Ishikawa (cell line): ENCODE data around the gene NSG1.

ENCODE experiments used
- EP300 ChIP-seq: IDR thresholded peaks from 2 replicates; pipeline ENCODE4 v1.6.1; 2012; ENCODE audit warnings: borderline replicate concordance
- FOXM1 ChIP-seq: IDR thresholded peaks from 2 replicates; pipeline ENCODE4 v1.6.1; 2012; ENCODE audit warnings: low read depth, borderline replicate concordance
- MAX ChIP-seq: IDR thresholded peaks from 2 replicates; pipeline ENCODE4 v1.6.1; 2012
- NFIC ChIP-seq: IDR thresholded peaks from 2 replicates; pipeline ENCODE4 v1.6.1; 2012
- RAD21 ChIP-seq: IDR thresholded peaks from 2 replicates; pipeline ENCODE4 v1.6.1; 2012; ENCODE audit warnings: low read depth
- TAF1 ChIP-seq: IDR thresholded peaks from 2 replicates; pipeline ENCODE4 v1.6.1; 2012; ENCODE audit warnings: low read depth, mild to moderate bottlenecking
- TCF12 ChIP-seq: IDR thresholded peaks from 2 replicates; pipeline ENCODE4 v1.6.1; 2012; ENCODE audit warnings: low read depth
- TEAD4 ChIP-seq: IDR thresholded peaks from 2 replicates; pipeline ENCODE4 v1.6.1; 2012
- YY1 ChIP-seq: IDR thresholded peaks from 2 replicates; pipeline ENCODE4 v1.6.1; 2012; ENCODE audit warnings: low read depth
- TF ChIP-seq, protein P1 (sequence below): IDR thresholded peaks from 2 replicates; pipeline ENCODE4 v1.6.1; 2012; ENCODE audit warnings: low read depth, mild to moderate bottlenecking

GRCh38 chr4:4394644-4395043, 7.7 kb downstream of the NSG1 start:
- TF ChIP-seq TAF1: no peak
- no peak for TF ChIP-seq TCF12
- TF ChIP-seq YY1: no peak
- no peak for TF ChIP-seq FOXM1
- TF ChIP-seq RAD21: no peak
- no peak for TF ChIP-seq MAX
- TF ChIP-seq, protein P1, sequence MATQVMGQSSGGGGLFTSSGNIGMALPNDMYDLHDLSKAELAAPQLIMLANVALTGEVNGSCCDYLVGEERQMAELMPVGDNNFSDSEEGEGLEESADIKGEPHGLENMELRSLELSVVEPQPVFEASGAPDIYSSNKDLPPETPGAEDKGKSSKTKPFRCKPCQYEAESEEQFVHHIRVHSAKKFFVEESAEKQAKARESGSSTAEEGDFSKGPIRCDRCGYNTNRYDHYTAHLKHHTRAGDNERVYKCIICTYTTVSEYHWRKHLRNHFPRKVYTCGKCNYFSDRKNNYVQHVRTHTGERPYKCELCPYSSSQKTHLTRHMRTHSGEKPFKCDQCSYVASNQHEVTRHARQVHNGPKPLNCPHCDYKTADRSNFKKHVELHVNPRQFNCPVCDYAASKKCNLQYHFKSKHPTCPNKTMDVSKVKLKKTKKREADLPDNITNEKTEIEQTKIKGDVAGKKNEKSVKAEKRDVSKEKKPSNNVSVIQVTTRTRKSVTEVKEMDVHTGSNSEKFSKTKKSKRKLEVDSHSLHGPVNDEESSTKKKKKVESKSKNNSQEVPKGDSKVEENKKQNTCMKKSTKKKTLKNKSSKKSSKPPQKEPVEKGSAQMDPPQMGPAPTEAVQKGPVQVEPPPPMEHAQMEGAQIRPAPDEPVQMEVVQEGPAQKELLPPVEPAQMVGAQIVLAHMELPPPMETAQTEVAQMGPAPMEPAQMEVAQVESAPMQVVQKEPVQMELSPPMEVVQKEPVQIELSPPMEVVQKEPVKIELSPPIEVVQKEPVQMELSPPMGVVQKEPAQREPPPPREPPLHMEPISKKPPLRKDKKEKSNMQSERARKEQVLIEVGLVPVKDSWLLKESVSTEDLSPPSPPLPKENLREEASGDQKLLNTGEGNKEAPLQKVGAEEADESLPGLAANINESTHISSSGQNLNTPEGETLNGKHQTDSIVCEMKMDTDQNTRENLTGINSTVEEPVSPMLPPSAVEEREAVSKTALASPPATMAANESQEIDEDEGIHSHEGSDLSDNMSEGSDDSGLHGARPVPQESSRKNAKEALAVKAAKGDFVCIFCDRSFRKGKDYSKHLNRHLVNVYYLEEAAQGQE: no peak
- TF ChIP-seq TEAD4: no peak
- no peak for TF ChIP-seq EP300
- no peak for TF ChIP-seq NFIC
